GM19463 (cell line): ENCODE results near the gene ASL.
"Not testable (repeated sequence)": the region's sequence is repeated elsewhere in the genome, so short reads cannot be mapped to it uniquely, and the experiment has no call there.

ENCODE experiments used
- ATAC-seq: cut with Tn5 transposase; IDR thresholded peaks from one replicate; pipeline ENCODE4 v1.9.1; 2021; ENCODE audit warnings: mild to moderate bottlenecking, moderate library complexity; ENCODE audit not compliant: unreplicated experiment

Gene ASL

DNA sequence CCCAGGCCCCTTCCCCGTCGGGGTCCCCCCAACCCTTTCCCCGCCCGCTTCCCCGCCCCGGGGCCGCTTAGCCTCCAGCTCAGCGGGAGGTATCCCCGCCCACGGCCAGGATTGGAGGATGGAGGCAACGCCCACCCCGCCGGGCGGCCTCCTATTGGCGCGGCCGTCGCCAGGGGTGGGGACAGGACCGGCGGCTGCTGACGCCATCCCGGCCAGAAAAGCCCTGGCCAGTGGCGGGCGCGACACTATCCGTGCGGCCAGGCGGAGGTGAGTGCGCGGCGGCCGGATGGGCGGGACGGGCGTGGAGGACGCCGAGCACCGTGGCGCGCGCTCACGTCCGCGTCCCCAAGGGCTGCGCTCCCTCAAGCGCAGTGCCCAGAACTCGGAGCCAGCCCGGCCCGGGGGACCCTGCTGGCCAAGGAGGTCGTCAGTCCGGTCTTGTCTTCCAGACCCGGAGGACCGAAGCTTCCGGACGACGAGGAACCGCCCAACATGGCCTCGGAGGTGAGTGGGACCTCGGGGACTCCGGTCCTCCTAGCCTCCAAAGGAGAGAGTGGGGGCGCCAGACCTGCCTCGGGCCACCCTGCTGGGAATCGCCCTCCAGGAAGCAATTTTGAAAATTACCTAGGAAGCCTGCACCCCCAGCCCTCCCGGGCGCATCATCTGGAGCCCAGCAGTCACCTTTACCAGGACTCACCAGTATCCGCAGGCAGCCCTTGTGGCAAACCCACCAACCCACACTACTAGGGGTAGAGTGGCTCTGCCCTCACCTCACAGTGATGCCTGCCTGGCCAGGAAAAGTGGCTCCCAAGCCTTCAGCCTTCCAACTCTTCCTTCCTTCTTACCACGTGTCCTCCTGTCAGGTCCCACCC lies at the start of gene ASL:
TSS of gene ASL (plus strand) at position 230 of the 872 bp plus-strand sequence. CDS start at position 493, 263 bp downstream.
- peak; percentile 99 for ATAC-seq

DNA sequence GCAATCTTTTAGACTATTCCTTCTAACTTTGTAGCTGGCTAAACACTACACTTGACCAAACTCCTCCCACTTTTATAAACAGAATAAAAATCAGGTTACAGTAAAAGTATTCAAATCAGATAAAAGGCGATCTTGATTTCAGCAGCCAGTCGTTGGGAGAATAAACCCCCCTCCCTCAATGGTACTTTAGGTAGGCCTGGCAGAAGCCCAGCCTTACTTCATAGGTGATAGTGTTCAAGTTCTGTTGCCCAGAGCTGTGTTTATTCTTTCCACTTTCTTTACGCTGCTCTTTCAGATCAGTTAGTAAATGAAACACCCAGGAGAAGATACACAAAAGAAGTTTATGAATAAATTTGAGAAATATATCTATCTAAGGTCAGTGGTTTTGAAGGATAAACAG lies 47.3 kb upstream of the ASL start:
- not testable (repeated sequence) for ATAC-seq

DNA sequence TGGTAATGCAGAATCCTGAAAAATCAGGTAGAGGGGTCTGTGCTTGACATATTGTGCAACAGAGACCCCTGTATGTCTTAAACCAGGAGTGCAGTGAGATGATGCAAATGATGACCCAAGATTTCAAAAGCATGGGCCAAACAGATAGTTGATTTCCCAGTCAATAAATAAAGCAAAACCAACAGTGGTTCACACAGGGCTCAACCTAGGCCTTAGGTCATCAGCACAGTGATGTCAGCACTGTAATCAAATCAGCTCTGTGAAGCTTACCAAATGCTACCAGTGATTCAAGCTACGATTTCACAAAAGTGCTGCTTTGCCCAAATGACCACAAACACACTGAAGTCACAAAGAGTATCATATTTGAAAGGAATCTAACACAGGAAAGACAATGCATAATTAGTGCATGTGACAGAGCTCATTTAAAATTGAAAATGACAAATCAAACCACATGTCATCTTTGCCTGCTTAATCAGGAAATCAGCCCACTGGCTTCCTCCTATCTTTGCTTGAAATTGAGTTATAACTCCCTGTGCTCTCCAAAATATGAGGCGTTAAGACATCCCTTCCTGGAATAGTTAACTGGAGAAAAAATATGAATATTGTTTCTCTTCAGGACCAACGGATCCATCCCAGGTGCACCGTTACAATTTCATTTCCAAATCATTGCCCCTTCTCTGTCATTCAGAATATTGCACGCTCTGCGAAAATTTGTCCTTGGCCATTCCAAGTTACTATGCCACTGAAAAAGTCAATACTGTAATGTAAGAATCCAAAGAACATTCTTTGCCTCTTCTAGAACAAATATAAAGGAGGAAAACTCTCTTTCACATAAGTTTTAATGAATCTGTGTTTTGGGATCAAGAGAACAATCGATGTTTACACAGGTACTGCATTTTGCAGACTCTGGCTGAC lies 41.9 kb upstream of the ASL start:
- ATAC-seq = no peak

DNA sequence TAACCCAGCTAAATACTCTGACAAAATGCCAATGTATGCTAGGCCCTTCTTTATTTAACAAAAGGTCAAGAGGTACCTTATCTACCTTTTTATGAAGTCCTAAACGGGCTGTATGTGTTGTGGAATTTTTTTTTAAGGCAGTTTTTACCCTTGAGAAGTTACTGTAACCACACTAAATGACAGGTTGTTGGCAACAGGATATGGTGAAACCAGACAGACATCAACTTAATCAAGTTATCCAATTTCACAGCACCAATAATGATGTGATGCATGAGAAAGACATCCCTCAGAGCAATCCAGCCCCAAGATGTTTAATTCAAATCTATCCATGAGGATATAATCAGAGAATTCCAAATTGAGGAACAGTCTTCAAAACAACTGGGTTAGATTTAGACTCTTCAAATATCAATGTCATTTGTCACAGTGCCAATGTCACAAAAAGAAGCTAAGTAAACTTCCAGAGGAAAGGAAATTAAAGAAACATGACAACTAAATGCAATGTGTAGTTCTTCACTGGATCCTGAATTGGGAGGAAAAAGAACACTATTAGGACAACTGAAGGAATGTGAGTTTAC lies 41.1 kb upstream of the ASL start:
- ATAC-seq = not testable (repeated sequence)

DNA sequence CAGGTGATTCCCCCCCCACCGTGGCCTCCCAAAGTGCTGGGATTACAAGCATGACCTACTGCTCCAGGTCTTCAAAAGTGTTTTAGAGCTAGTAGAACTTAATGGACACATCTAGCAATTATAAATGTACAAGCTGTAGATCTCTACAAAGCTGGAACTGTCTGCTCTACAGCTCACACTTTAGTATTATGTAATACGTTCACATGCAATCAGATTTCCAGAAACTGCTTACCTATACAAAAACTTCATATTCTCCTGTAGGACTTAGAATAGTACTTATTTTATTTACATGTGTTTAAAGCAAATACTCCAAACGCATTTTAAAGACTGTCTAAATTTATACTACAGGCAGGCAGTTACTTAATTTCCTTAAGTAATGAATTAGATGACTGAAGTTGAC lies 39.2 kb upstream of the ASL start:
- no peak for ATAC-seq

DNA sequence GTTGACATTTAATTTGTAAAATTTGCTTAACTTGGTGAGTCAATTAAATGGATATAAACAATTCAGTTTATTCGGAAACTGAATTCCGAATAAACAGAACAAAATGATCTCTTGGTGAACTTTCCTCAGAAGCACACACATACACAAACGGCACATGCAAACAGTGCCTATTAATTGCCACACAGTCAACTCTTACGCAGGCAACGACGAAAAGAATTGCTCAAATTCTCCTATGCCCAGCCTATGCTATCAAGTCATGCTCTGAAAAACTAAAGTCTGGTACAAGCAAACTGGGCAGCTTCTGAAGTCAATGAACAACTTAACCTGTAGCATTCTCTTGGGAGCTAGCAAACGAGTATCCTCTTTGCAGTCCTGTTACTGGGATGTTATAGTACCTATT lies 38.8 kb upstream of the ASL start:
- no peak for ATAC-seq

DNA sequence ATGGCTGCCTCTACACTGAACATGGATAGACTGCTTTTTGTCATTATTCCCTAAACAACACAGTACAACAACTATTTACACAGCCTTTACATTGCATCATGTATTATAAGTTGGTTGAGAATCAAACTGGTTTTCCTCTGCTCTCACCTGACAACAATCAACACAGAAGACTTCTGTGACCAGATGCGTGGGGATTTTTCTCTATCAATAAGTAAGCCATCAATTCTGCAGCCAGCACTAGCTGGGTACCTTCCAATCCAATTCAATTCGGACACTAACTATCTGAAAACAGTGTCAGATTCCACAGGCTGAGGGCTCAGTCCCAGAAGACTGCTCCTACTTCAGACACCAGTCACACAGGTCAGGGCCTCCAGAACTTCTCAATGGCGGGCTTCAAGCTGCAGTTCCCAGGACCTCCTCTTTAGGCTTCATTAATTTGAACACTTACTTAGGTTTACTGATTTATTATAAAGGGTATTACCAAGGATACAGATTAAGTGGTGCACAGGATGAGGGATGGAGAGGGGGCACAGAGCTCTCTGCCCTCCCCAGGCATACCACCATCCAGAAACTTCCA lies 36.4 kb upstream of the ASL start:
- ATAC-seq = peak; percentile 69

DNA sequence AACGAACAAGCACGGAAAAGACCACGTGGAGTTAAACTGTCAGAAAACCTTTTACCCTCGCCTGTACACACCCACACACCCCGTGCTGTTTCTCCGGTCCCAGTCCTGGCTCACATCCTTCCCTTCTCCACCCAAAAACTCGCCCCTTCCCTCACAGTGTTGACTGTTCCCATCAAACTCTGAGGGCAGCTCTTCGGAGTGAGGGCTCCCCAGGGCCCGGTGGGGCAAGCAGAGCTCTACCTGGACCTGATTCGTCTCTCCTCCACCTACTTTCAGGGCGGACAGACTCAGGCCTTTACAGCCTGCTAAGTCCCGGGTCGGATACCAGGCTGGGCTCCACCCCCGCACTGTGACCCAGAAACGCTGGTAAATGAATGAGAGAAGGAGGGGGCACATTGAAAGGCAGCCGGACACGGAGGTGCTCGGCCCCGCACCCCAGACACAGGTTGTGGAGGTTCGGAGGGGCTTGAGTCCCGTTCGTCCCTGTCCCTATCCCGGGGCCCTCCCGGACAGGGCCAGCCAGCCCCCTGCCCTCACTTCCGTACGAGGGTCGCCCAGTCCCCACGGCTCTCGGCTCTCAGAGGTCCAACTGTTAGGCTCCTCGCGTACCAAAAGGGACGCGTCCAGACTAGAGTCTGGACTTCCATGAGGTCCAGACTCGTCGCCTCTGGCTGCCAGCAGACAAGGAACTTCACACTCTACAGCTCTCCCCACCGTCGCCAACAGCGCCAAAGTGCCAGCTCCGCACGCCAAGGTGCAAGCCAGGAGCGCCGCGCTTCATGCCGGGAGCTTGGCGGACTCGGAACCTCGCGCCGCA lies 31.7 kb upstream of the ASL start:
- peak; percentile 59 for ATAC-seq

DNA sequence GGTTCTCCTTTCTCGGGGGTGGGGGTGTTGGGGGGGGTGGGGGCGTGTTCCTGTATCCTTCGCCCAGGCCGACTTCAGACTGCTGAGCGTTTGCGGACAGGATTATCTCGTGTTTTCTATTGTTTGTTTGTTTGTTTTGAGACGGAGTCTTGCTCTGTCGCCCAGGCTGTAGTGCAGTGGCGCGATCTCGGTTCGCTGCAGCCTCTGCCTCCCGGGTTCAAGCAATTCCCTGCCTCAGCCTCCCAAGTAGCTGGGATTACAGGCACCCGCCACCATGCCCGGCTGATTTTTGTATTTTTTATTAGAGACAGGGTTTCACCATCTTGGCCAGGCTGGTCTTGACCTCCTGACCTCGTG lies 31.1 kb upstream of the ASL start:
- ATAC-seq = peak; percentile 1

DNA sequence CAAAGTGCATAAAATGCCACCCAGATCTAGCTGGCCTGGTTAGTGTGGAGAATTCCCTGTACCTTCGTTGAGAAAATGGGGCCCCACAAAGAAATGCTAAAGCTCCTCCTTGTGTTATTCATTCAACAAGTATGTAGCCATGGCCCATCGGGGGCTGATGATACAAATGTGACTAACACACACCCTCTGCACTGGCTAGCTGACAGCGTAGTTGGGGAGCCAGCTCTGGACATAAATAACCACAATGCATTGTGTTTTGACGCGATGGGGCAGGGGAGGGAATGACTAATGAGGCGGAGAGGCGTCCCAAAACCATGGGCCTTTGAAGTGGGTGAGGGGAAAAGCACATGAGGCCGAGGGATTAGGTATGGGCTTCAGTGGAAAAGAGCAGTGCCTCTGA lies 28.2 kb upstream of the ASL start:
- ATAC-seq = no peak

DNA sequence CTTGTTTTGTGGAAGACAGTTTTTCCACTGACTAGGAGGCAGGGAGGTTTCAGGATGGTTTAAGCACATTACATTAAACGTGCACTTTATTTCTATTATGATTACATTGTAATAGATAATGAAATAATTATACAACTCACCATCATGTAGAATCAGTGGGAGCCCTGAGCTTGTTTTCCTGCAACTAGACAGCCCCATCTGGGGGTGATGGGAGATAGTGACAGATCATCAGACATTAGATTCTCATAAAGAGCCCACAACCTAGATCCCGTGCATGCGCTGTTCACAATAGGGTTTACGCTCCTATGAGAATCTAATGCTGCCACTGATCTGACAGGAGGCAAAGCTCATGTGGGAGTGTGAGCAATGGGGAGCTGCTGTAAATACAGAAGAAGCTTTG lies 25.7 kb upstream of the ASL start:
- not testable (repeated sequence) for ATAC-seq

DNA sequence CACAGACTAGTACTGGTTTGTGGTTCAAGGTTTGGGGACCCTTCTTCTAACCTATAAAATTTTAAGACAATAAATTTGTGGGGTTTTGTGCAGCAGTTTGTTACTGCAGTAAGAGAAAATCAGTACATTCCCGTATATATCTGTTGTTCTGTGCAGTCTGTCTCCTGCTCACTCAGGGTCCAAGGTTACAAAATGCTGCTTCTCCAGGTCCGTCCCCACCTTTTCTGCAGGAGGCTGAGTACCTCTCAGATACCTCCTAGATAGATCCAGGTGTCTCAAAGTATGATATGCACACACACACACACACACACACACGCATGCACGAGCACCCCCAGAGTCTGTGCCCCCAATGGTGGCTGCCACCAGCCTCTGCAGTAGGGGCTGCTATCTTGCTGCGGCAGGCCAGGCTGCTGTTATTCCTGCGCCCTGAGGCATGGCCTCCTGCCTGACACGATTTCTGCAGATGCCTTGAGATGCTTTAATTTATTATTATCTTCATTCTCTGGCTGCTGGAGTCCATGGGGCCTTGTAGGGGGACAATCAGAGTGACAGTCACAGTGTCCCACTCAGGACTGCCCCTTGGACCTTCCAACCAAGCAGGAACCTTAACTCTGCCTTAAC lies 25.2 kb upstream of the ASL start:
- ATAC-seq = no peak

DNA sequence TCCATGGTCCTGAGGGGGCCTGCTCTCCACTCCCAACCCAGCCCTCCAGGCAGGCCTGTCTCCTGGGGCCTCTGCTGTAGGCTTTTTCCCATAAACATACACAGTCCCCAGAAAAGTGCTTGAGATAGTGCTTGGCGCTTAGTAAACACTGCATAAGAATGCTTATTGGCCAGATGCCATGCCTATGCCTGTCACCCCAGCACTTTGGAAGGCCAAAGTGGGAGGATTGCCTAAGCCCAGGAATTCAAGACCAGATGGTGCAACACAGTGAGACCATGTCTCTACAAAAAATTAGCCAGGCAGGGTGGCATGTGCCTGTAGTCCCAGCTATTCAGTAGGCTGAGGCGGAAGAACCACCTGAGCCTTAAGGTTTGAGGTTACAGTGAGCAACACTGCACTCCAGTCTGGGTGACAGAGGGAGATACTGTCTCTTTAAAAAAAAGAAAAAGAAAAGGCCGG lies 24.6 kb upstream of the ASL start:
- ATAC-seq = no peak

DNA sequence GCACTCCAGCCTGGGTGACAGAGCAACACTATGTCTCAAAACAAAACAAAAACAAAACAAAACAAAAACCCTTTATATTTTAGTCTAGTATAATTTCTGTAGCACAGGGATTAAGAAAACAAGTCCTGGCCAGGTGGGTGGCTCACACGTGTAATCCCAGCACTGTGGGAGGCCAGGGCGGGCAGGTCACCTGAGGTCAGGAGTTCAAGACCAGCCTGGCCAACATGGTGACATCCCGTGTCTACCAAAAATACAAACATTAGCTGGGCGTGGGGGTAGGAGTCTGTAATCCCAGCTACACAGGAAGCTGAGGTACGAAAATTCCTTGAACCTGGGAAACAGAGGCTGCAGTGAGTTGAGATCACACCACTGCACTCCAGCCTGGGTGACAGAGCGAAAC lies 23.2 kb upstream of the ASL start:
- ATAC-seq = no peak

DNA sequence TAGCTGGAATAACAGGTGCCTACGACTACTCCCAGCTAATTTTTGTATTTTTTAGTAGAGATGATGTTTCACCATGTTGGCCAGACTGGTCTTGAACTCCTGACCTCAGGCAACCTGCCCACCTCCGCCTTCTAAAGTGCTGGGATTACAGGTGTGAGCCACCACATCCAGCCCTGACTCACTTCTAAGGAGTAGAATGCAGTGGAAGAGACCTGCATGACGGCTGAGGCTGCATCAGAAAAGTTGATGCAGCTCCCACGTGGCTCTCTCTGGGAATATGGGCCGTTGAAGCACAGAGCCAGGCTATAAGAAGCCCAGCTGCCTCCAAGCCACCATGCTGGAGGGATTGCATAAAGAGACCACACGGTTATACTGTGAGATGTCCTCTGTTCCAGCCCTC lies 21.6 kb upstream of the ASL start:
- no peak for ATAC-seq

DNA sequence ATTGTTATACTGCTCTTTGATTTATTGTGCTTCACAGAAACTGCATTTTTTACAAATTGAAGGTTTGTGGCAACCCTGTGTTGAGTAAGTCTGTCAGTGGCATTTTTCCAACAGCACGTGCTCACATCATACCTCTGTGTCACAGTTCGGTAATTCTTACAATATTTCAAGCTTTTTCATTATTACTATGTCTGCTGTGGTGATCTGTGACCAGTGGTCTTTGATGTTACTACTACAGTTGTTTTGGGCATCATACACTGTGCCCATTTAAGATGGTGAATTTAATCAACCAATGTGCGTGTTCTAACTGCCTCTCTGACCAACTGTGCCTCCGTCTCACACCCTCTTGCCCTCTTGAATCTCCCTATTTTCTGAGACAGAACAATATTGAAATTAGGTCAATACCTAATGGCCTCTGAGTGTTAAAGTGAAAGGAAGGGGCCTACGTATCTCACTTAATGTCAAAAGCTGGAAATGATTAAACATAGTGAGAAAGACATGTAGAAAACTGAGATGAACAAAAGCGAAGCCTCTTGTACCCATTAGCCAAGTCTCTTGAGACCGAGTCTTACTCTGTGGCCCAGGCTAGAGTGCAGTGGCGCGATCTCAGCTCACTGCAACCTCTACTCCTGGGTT lies 20.2 kb upstream of the ASL start:
- ATAC-seq = peak; percentile 80

DNA sequence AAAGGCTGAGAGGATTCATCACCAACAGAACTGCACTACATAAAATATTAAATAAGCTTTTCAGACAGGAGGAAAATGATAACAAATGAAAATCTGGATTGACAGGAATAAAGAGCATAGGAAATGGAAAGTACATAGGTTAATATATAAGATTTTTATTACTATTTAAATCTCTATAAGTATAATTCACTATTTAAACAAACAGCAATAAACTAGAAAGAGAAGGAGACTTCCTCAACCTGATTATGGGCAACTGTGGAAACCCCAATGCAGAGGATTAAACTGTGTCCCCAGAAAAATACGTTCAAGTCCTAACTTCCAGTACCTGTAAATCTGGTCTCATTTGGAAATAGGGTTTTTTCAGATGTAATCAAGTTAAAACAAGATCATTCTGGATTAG lies 14.8 kb upstream of the ASL start:
- ATAC-seq = no peak

DNA sequence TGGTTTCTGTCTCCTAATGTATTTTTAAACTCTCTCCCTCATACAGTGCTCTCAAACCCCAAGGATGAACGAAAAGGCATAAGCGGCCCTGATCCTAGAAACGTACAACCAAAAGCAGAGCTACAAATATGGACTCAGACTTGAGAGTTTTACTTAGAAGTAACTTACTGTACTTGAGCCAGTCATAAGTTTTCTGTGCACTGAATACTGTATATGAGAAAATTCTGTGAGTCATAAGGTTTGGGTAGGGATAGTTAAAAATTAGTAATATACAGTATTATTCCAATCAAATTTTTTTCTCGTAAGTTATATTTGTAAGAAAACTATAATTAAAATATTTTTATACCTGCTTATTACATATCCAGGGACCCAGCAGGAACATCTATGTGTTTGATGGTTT lies 5.9 kb upstream of the ASL start:
- no peak for ATAC-seq

DNA sequence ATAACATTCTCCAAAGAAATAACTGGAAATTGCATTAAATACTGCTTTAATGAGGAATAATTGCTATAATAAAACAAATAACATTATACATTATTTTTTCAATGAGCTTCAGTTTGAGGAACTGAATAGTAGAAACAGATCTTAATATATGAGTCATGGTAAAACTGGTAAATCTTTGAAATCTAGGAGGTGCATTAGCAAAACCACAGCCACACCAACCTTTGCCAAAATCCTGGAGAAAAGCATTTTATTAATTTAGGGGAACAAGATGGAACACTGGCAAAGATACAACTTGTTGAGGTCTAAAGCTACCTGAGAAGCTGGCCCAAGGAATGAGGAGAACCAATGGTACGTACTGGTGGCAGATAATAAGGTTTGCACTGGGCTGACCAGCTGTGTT lies 5.4 kb upstream of the ASL start:
- ATAC-seq = no peak
